Left colon (tissue), 2 donors: ENCODE measurements around the gene MTHFD2L. TPM values are rescaled to one million over a fixed set of nuclear protein-coding genes. Genes with fewer than 3 reads are reported as not detected.

Experiments
- total RNA-seq, 2 donors: library from RNA; stranded (reverse); fragmentation: NEBNext Ultra II Directional; extraction: Animal tissue kit (Norgen Biotek cat#: 25700); gene quantifications; one replicate each; pipeline ENCODE4 v1.2.1, GENCODE V29; 2021
- donor health status: DM: no; HTN: no; CAD: no.
- donor health status: DM: yes; HTN: yes; CAD: no.

Gene MTHFD2L
- total RNA-seq, 2 donors from 2014 or later: 8.2 to 8.7 TPM

Other genes starting within 250 kb of the MTHFD2L start
- 1 to 10 TPM in 1 of 2 donors, not detected in 1; 2.3 TPM for gene PF4, start 176.1 kb upstream of the MTHFD2L start, total RNA-seq
- not detected for gene PPBP, start 169.9 kb upstream of the MTHFD2L start, total RNA-seq
- under 1 TPM in 1 of 2 donors, not detected in 1; 0.55 TPM for gene CXCL5, start 159.4 kb upstream of the MTHFD2L start, total RNA-seq
- gene CXCL3, start 119.4 kb upstream of the MTHFD2L start, total RNA-seq: 10 to 100 TPM in 1 of 2 donors, 1 to 10 TPM in 1; 3.5 to 20.8 TPM
- 10 to 100 TPM in 1 of 2 donors, 1 to 10 TPM in 1; 5.1 to 32.8 TPM for gene CXCL2, start 58.9 kb upstream of the MTHFD2L start, total RNA-seq
- not detected for gene EPGN, start 150.4 kb downstream of the MTHFD2L start, total RNA-seq
- 1 to 10 TPM; 5.0 to 6.4 TPM for gene EREG, start 207.0 kb downstream of the MTHFD2L start, total RNA-seq